SK-N-SH (cell line): ENCODE data around the gene TAC3.

Experiments used
- EP300 ChIP-seq, 2 experiments: IDR thresholded peaks; 2 replicates each; pipeline versions ENCODE4 v1.4.0 to v1.6.1; 2012; ENCODE audit warnings: borderline replicate concordance in 1 of 2, low read depth in 1 of 2, low read length in 1 of 2
- JUND ChIP-seq: IDR thresholded peaks from 2 replicates; pipeline ENCODE4 v1.4.0; 2012
- NFIC ChIP-seq: IDR thresholded peaks from 2 replicates; pipeline ENCODE4 v1.4.0; 2012; ENCODE audit warnings: borderline replicate concordance
- POLR2AphosphoS5 ChIP-seq: IDR thresholded peaks from 2 replicates; pipeline ENCODE4 v1.6.1; 2012; ENCODE audit warnings: low read depth, low read length
- SIN3A ChIP-seq: IDR thresholded peaks from 2 replicates; pipeline ENCODE4 v1.6.1; 2012; ENCODE audit warnings: low read depth, mild to moderate bottlenecking, low read length, moderate library complexity, borderline replicate concordance
- SMC3 ChIP-seq: IDR thresholded peaks from 2 replicates; pipeline ENCODE4 v1.6.1; 2012; ENCODE audit warnings: low read depth, low read length, improper control_type of control experiment
- TAF1 ChIP-seq: IDR thresholded peaks from 2 replicates; pipeline ENCODE4 v1.6.1; 2012; ENCODE audit warnings: low read depth, mild to moderate bottlenecking, low read length, moderate library complexity, borderline replicate concordance
- TF ChIP-seq, protein P1 (sequence below): fragments of 150-350 bp; IDR thresholded peaks from 2 replicates; pipeline ENCODE4 v1.6.1; 2017; ENCODE audit warnings: antibody characterized with exemption, low read length, low read depth, borderline replicate concordance
- TF ChIP-seq, protein P2 (sequence below): fragments of 200-600 bp; sonication (generic); IDR thresholded peaks from 2 replicates; pipeline ENCODE4 v1.6.1; 2017; ENCODE audit warnings: antibody characterized with exemption, mild to moderate bottlenecking, moderate library complexity

DNA sequence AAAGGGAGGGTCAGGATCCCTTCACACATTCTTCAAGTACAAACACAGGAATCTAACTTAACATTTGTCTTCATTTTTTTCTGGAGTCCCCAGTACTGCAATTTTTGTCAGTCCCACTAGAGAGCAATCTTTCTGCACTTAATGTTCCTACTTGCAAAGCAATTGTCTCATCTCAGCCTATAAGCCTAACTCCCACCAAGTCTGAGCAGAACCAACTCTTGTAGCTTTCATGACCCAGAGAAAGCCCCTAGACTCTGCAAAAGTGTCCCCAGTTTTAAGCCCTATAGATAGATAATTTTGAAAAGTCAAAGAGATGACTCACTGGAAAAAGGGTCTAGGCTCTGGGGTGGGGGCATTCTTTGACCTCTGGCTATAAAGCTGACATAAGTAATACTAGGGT, 8.2 kb downstream of the TAC3 start:
- TF ChIP-seq, protein P1, sequence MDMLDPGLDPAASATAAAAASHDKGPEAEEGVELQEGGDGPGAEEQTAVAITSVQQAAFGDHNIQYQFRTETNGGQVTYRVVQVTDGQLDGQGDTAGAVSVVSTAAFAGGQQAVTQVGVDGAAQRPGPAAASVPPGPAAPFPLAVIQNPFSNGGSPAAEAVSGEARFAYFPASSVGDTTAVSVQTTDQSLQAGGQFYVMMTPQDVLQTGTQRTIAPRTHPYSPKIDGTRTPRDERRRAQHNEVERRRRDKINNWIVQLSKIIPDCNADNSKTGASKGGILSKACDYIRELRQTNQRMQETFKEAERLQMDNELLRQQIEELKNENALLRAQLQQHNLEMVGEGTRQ, result no peak
- TF ChIP-seq POLR2AphosphoS5 (no peak), TAF1 (no peak), SIN3A (no peak), JUND (no peak), EP300 (IDR thresholded peaks at IDR 0.05; ENCODE audit: borderline replicate concordance in 1 of 2, low read depth in 1 of 2, low read length in 1 of 2) (no peak), NFIC (no peak), SMC3 (peak; percentile 79)
- TF ChIP-seq, protein P2, sequence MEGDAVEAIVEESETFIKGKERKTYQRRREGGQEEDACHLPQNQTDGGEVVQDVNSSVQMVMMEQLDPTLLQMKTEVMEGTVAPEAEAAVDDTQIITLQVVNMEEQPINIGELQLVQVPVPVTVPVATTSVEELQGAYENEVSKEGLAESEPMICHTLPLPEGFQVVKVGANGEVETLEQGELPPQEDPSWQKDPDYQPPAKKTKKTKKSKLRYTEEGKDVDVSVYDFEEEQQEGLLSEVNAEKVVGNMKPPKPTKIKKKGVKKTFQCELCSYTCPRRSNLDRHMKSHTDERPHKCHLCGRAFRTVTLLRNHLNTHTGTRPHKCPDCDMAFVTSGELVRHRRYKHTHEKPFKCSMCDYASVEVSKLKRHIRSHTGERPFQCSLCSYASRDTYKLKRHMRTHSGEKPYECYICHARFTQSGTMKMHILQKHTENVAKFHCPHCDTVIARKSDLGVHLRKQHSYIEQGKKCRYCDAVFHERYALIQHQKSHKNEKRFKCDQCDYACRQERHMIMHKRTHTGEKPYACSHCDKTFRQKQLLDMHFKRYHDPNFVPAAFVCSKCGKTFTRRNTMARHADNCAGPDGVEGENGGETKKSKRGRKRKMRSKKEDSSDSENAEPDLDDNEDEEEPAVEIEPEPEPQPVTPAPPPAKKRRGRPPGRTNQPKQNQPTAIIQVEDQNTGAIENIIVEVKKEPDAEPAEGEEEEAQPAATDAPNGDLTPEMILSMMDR, result peak; percentile 76
